ENCODE data around the gene KLC1.

Gene KLC1

GRCh38 chr14:103705504-103706284, 76.7 kb downstream of the KLC1 start:
- DNase-seq: no peak

DNA sequence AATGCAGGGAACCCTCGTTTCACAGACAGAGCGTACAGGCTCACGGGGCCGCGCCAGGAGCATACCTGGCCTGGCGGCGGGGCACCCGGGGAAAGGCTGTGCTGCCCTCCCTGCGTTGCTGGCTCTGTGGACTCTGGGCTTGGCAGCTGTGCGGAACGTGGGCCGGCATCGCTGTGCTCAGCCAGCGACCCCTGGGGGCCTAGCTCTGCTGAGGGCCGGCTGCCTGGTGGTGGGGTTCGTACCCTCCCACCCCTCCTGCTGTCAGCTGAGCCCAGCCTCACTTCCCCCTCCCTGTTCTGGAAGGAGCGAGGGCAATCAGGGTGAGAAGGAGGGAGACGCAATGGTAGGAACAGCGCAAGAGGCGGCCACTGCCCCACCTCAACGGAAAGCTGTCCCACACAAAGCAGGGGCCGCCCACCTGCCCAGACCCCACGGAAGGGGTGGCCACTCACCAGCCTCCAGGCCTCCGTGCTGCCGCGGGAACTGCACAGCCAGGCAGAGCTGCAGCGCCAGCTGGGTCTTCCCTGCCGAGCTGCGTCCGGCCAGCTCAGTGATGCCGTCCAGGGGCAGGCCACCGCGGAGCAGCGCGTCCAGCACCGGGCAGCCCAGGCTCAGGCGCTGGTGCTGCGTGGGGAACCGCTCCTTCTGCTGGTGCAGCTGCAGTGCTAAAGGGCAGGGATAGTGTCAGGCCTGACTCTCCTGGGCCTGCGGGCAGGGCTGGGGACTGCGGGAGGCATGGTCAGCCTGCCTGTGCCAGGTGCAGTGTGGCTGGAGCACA, 77.7 kb downstream of the KLC1 start:
- no peak for DNase-seq

DNA sequence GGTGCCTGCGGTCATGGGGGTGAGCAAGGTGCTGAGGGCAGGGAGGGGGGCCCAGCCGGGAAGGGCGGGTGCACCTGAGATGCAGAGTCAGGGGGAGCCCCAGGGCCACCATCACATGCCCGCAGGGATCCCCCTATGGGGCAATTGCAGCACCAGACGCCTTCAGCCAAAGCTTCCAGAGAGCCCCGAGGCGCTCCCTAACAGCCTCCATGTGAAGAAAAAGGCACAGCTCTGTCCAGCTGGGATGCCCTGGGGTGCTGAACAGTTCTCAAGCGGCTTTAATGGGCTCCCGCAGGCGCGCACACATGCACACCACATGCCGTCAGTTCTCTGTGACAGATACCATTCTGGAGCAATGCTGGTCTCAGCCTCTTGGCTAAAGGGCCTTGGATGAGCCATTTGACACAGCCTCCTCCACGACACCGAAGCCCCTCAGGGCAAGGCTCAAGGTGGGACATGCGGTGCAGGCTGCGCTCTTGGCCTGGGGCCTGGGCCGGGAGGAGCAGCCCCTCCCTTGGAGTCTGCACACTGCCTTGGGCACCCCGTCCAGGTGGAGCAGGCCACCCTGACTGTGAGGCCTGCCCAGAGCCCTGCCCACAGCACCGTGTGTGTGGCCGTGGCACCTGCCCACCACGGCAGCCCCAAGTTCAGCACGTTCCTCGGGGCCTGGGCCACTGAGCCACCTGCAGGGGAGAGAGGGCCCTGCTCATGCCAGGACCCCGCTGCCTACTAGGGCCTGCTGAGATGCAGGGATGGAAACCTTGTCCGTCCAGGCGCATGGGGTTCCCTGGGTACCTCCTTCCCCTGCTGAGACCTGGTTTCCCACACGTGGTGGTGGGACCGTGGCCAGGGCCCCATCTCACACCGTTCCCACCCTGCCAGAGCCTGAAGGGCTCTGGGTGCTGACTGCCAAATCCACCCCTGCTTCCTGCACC, 78.6 kb downstream of the KLC1 start:
- DNase-seq: no peak

- DNase-seq: no peak
These were observed 79.8 kb downstream of the KLC1 start for GRCh38 chr14:103708750-103709187.

GRCh38 chr14:103709814-103710213, 80.8 kb downstream of the KLC1 start:
- no peak for DNase-seq

GRCh38 chr14:103710771-103711377, 81.9 kb downstream of the KLC1 start:
- DNase-seq: no peak

- DNase-seq: no peak
These were observed 82.8 kb downstream of the KLC1 start for GRCh38 chr14:103711516-103712431.

DNA sequence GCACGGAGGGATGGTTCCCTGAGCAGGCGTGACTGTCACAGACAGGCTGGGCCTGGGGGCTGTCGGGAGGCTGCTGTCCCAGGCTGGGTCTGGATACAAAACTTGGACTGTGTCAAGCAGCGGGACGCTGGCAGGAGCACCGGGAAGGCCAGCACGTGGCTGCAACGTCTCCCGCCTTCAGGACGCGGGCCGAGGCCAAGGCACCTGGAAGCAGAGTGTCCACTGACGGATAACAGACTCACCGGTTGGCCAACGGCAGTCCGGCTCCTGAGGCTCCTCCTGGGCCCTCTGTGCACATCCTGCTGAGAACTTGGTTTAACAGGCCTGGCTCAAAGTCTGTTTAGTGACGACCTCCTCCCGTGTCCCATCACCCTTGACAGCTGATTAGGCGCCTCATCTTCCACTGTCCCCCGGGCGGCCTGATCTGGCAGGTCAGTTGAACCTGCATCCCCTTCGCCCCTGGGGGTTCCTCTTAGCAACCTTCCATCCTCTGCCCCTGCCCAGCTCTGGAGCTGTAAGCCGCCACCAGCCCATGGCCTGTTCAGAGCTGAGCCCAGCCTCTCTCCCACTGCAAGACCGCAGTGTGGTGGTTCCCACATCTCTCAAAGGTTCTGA, 83.7 kb downstream of the KLC1 start:
- no peak for DNase-seq

- DNase-seq: no peak
These were observed 84.5 kb downstream of the KLC1 start for GRCh38 chr14:103713304-103714062.

- no peak for DNase-seq
These were observed 85.2 kb downstream of the KLC1 start for GRCh38 chr14:103714063-103714724.

GRCh38 chr14:103715052-103716000, 86.3 kb downstream of the KLC1 start, which contains the start of the genes XRCC3 and ZFYVE21:
XRCC3 (minus strand) TSS chr14:103715451; CDS start chr14:103711087, 4,364 bp downstream.
ZFYVE21 (plus strand) TSS chr14:103715810; CDS start chr14:103715842, 32 bp downstream.
- peak; percentile 100 for DNase-seq

DNA sequence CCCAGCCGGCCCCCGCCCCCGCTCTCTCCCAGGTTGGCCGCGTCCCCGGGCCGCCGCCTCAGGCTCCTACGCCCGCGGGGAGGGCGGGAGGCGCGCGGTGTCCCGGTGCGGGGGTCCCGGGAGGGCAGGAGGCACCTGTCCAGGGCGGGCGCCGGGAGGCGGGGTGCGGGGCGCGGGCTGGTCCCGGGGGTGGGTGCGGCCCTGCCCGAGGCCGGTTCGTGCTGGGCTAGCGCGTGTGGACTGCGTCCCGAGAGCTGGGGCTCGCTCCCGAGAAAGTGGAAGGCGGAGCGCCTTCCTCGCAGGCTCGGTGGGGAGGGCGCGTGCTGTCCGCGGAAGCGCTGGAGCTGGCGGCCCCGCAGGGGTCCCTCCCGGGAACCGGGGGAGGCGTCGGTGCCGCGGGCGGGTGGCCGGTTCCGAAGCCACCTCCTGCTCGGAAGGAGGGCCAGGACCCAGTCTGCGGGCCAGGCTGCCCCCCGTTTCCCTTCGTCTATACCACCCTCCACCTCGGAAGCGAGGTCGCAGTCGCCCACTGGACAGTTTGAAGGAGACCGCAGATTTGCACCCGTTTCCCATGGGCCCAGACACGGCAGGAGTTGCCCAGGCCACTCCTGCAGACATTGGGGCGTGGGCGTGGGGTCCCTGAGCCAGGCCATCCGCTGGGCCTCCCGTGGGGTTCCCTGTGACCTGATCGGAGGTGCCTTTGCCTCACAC, 87.2 kb downstream of the KLC1 start:
- DNase-seq: peak; percentile 7 to 55

DNA sequence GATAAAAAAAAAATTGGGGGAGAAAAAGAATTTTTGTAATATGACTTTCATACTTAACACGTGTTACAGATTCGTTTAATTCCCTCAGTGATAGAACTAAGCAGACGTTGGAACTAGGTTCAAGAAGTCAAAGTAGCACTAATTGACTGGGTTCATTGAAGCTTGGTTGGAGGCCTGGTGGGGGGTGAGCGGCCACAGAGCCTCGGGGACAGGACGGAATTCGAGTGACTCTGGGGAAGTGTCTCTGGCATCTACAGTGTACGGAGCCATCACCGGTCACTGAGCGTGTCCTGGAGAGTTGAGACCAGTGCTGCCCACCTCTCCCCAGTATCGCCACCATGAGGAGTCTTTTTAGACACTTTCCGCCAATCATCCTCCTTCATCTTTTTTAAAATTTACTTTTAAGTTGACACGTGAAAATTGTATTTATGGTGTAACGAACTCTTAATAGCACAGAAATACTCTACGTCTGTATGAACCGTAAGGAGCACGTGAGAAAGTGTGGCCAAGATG, 87.9 kb downstream of the KLC1 start:
- DNase-seq: no peak

DNA sequence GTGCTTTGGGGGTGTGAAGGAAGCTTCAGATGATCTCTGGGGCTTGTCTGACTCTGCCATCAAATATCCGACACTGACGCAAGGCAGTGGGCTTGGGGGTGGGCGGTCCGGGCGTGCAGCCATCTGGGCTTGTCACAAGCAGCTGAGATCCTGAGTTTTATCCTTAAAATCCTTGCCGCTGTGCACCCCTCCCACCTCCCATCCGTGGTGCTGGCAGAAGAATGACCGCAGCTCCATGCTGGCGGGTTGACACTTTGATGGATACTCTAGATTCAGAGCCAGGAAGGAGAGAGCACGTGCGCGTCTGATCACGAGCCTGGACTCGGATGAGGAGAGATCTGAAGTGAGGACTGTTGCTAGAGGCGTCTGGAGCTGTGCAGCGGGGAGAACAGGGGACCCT, 89.6 kb downstream of the KLC1 start:
- DNase-seq: no peak

GRCh38 chr14:103719751-103720150, 90.7 kb downstream of the KLC1 start:
- DNase-seq: no peak

GRCh38 chr14:103721334-103722120, 92.5 kb downstream of the KLC1 start:
- DNase-seq: no peak

Measured in inflammatory macrophage (primary cell).